Ramos (cell line): Measurements from ENCODE around the gene TNP1.

Experiments
- in situ Hi-C: fragments of 300-500 bp; cut with MboI; formaldehyde crosslinking; loops from one replicate; pipeline ENCODE4 v1.14.3; 2022; ENCODE audit warnings: low sequenced_read_pairs; ENCODE audit not compliant: unreplicated experiment

The TNP1 gene

DNA sequence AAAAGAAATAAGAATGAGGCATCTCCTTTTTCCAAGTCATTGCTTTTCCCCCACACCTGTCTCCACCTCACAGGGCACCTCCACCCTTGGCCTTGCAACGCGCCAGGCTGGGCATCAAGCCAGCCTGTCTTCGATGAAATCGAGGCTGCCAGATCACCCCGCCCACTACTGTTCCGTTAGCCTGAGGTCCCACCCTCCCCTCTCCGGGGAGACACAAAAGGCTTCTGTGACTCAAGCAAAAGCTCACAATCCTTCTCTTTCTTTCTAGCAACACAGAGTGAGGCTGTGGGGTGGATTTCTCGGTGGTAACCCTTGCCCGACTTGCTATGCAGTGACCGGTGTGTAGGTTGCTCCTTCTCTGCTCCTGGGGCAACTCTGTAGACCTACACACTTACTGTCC lies 9.9 kb downstream of the TNP1 start:
- in situ Hi-C loops = no loop called here

DNA sequence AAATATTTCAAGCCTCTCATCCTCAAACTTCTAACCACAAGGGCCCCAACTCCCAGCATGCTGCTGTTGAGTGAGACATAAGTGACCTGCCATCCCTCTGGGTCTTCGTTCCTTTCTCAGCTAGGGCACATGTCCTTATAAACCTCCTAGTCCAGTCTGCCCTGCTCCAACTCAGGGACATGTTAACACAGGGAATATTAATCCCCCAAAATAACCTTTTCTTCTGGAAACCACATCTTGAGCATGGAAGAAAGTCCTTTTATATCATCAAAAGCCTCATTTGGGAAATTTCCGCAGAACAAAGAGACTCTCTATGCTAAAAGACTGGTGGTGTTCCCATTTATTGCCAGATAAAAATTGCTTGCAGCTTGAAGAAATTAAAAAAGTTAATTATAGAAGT lies 14.4 kb downstream of the TNP1 start:
- in situ Hi-C loops = no loop called here

DNA sequence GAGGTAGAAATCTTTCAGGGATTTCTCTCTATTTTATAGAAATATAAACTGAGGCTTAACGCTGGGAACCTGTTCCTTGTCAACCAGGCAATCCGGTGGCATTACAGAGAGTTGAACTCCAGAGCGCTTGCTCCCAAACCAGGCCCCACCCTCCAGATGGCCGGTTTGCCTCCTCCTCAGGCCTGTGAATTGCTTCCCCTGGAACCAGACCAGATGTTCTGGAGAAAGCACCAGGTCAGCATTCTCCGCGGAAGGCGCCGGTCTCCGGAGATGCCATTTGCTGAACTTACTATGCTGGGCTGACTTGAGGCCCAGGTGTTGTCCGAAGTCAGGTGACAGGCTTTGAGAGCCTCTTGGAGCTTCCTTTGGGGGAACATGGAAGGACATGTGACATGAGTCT lies 17.2 kb downstream of the TNP1 start:
- in situ Hi-C loops = no loop called here

DNA sequence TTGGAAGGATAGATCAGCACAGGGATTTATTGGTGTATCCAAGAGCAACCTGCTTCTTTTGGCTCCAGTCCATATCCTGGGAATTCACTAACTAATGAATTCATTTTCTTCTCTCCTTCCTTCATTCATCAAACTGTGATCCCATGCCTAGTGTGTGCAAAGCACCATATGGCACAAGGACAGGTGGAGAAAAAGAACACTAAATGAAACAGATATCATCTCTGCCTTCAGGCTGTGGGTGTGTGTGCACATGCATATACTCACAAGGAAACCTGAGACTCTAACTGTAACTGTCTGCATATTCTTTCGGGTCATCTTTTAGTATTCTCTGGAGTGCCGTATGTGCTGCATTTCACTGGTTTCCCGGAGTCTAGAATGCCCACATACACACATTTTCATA lies 20.2 kb downstream of the TNP1 start:
- in situ Hi-C loops = no loop called here

DNA sequence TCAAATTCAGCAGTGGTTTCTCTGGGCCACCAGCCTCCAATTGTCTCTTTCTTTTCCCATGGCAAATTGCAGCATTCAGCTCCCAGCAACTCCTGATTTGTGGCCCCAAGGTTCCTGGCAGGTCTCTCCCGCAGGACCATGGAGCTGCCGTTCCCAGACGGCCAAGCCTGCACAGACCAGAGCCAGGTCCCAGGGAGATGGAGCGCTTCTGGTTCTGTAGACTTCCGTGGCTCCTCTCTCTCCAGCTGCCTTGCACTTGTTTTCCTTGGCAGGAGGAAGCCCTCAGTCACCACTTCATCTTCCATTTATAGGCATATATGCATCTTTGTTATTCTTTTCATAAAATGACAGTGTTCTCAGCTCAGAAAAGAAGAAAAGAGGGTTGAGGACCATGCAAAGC lies 21.7 kb downstream of the TNP1 start:
- in situ Hi-C loops = no loop called here

DNA sequence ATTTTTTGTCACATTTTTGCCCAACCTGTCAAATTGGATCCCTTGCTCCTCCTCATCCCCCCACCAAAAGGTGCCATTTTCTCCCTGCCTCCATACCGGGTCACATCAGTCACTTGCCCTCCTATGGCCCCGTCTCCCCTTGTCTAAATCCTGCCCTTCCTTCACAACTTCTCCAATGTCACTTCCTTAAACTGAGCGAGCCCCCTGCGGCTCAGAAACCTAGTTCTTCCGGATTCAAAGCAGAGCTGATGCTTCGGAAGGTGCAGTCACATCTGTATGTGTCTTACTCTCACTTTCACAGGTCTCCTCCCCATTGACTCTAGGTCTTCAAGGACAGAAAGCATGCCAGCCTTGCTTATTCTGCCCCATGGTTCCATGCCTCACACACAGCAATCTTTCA lies 22.1 kb downstream of the TNP1 start:
- in situ Hi-C loops = no loop called here

DNA sequence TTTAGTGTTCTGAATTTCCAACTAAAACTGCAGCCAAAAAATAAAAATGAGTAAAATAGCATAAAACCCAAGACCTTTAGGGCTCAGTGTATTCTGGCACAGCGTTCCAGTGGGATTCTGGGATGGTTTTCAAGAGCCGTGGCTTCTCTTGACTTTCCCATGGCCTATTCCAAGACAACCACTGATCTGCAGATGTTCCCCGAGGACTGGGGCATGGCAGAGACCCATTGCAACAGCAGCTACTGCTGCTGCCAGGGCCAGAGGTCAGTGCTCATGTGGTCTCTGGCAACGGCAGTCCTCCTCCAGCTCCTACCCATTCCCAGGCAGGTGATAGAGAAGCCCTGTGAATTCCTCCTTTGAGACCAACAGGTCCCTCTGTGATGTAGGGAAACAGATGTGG lies 26.8 kb downstream of the TNP1 start:
- in situ Hi-C loops = no loop called here

DNA sequence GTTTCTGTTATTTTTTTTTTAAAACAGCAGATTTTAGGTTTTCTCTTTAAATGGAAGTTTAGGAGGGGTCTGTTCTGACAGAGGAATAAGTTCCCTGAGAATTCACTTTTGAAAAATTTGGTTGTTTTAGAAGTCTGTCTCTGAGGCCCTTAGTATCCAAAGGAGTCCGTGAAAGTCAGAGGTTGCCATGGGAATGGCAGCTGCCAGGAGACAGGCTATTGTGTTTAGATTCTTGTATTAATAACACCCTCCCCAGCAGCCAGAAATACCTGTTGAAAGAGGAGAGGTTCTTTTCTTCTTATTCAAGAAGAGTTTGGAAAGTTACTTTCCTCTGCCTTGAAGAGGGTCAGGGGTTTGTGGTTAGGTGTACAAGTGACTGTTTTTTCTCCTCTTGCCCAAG lies 29.5 kb downstream of the TNP1 start:
- in situ Hi-C loops = no loop called here

DNA sequence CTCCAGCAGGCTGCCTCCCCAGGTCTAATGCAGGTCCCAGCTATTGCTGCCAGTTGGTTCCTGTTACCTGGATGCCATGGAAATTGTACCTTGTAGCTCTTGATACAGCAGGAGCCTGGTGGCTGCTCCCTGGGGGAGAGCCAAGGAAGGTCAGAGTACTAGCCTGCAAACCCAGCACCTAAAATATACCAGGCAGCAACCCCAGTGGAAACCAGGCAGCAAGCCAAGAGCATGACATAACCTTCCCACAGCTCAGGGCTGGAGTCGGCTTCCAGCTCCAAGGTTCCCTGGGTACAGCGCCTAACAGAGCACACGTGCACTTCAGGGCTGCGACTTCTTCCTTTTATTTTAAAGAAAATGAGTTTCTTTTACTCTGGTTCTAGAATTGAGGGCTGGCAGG lies 30.3 kb downstream of the TNP1 start:
- in situ Hi-C loops = no loop called here

DNA sequence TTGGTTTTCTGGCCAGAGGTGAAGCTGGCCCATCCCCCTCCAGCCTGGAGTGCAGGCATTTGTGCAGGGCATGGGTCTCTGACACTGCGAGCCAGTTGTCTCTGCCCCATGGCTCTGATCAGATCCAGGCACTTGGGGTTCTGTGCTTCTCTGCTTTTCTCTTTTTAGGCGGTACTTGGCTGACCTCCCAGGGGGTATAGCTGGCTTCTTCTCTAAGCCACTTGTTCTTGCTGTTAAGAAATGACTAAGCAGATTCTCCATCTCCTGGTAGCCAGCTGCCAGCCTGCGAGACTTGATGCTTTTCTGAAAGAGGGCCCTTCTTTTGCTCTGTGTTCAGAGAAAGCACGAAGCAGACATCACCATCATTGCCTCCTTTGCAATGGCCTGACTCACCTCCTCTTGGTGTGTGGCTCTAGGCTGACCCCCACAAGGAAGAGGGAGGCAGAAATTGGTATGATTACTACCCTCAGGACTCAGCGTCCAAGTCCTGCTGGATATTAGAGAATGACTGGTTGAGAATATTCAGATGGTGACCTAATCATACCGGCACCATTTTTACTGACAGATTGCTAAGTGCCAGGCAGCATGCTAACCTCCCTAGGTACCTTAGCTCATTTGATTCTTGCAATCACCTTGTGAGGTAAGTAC lies 32.7 kb downstream of the TNP1 start:
- in situ Hi-C loops = no loop called here

DNA sequence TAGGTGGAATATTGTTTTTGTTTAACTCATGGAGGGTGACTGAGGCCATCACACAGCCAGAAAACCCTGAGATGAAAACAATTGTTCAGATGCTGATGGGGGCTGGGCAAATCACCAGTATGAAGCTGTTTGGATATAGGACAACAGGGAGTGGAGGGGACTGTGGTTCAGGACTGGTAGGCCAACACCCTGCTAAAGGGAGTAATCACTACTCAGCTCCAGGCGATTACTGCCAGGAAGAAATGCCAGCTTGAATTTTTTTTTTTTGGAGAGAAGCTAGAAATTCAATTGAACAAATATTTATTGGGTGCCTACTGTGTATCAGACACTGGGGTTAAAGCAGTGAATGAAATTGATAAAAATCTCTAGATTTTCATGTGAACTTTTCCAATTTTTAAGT lies 37.4 kb downstream of the TNP1 start:
- in situ Hi-C loops = no loop called here

DNA sequence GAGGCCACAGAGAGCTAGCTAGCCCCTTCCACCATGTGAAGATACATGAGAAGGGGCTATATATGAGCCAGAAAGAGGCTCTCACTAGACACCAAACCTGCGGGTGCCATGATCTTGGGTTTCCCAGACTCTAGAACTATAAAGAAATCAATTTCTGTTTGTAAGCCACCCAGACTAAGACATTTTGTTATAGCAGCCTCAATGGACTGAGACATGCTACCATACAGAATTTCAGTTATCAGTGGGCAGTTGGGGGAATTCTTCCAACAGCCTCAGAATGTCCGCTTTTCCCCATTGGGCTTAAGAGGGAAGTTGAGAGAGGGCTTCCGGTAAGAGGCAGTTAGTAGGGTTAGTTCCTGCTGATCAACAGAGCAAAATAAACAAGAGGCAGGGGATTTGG lies 39.2 kb downstream of the TNP1 start:
- in situ Hi-C loops = no loop called here

DNA sequence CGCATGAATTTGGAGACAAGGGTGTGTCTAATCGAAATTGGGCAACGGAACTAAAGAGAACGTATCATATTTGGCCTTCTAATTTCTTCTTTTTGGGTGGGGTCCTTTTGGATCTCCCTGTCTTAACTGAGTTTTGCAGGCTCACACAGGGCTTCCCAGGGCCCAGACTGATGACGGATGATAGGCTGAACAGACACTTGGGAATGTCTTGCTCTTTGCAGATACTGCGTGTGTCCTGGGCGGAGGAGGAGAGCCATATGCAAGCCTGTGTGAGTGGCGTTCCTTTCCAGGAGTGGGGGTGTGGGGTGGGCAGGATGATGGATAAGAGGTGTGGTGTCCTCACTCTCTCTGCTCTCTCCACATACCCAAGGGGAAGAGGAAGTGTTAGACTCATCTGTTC lies 40.1 kb downstream of the TNP1 start:
- in situ Hi-C loops = no loop called here

DNA sequence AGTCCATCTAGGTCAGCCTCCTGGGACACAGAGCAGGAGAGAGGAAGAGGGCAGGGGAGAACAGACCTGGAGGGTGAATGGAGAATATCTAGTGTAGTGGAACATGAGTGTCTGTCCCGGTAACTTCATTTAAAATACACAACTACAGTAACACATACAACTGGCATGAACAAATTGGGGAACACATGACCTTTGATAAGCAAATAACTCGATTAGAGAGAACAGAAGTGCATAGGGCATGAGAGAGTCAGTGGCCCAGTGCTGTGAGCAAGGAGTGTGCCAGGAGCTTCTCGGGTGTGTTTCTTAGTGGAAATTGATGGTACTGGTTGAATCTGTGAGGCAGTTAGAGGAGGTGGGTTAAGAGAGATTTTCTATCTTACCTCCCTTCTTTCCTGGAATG lies 40.8 kb downstream of the TNP1 start:
- in situ Hi-C loops = no loop called here

DNA sequence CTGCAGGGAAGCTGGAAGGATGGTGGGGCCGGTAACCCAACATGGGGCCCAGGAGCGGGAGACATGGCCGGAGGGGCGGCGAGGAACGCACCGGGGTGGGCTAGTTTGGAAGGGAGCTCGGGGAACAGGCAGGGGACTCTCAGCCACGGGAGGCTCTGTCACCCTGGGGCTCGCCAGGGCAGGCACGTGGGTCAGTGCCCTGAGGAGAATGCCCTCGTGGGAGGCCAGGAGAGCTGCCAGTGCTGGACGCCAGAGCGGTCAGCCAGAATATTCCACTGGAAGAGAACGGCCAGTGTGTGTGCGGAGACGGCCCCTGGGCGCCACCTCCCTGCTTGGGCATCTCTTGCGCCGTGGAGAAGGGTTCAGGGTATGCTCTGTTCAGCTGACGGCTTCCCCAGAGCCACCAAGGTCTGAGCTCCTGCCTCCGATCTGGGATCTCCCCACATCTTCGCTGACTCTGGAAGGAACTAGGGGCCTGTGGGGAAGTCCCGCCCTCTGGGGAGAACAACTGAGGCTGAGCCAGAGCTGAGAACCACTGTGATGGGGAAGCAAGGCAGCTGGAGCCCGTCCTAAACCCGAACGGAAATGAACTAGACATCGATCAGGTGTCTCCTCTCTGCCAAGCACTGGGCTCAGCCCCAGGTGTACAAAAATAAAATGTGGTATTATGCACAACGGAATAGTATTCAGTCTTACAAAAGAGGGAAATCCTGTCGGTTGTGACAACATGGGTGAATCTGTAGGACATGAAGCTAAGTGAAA lies 49.3 kb downstream of the TNP1 start:
- in situ Hi-C loops = no loop called here
